HT-29 (cell line): Measurements from ENCODE around the gene HBQ1. TPM values are rescaled to one million over a fixed set of nuclear protein-coding genes. Genes with fewer than 3 reads are reported as not detected.
"Not testable (repeated sequence)": the region's sequence is repeated elsewhere in the genome, so short reads cannot be mapped to it uniquely, and the experiment has no call there.

ENCODE experiments used
- DNase-seq: peaks from one replicate; pipeline ENCODE4 v3.0.0-alpha.2; 2015; ENCODE audit warnings: low spot score
- total RNA-seq: library from RNA; depleted of rRNA; stranded (reverse); fragments of >200 nt; shearing (Covaris generic); gene quantifications from 2 replicates; pipeline ENCODE4 v1.2.3, GENCODE V29; 2014; rRNA removed

The HBQ1 gene
- total RNA-seq = not detected in 2 replicates

GRCh38 chr16:180101-180675, at the start of gene HBQ1:
HBQ1 (plus strand) TSS chr16:180459; CDS start chr16:180487, 28 bp downstream.
- no peak for DNase-seq

- DNase-seq = no peak
These were observed 49.6 kb upstream of the HBQ1 start for GRCh38 chr16:130533-131173.

GRCh38 chr16:132120-132519, 48.1 kb upstream of the HBQ1 start:
- DNase-seq = no peak

GRCh38 chr16:133716-134115, 46.5 kb upstream of the HBQ1 start:
- no peak for DNase-seq

GRCh38 chr16:138049-138417, 42.2 kb upstream of the HBQ1 start:
- no peak for DNase-seq

- no peak for DNase-seq
These were observed 39.9 kb upstream of the HBQ1 start for GRCh38 chr16:140175-140857.

GRCh38 chr16:142405-142967, 37.8 kb upstream of the HBQ1 start:
- DNase-seq = no peak

GRCh38 chr16:143047-143446, 37.2 kb upstream of the HBQ1 start:
- DNase-seq = no peak

GRCh38 chr16:143456-143855, 36.8 kb upstream of the HBQ1 start:
- no peak for DNase-seq

- DNase-seq = no peak
These were observed 35.4 kb upstream of the HBQ1 start for GRCh38 chr16:144797-145252.

GRCh38 chr16:146646-147045, 33.6 kb upstream of the HBQ1 start:
- DNase-seq = no peak

- no peak for DNase-seq
These were observed 31.1 kb upstream of the HBQ1 start for GRCh38 chr16:149024-149660.

GRCh38 chr16:152141-153128, 27.8 kb upstream of the HBQ1 start, which contains the start of gene HBZ:
HBZ (plus strand) TSS chr16:152644; CDS start chr16:152910, 266 bp downstream.
- no peak for DNase-seq

- not testable (repeated sequence) for DNase-seq
These were observed 27.1 kb upstream of the HBQ1 start for GRCh38 chr16:153129-153521.

GRCh38 chr16:153550-154216, 26.6 kb upstream of the HBQ1 start:
- DNase-seq = not testable (repeated sequence)

GRCh38 chr16:154217-155030, 25.8 kb upstream of the HBQ1 start:
- DNase-seq = no peak

GRCh38 chr16:155031-155398, 25.2 kb upstream of the HBQ1 start:
- no peak for DNase-seq

GRCh38 chr16:159136-159849, 21.0 kb upstream of the HBQ1 start:
- no peak for DNase-seq

- DNase-seq = not testable (repeated sequence)
These were observed 20.0 kb upstream of the HBQ1 start for GRCh38 chr16:160242-160641.
